HG03175 (cell line): ENCODE measurements around the gene ULK4.
A peak's percentile ranks its signal among the peaks of the same experiment; 100 is the strongest.
"Not testable (repeated sequence)": the region's sequence is repeated elsewhere in the genome, so short reads cannot be mapped to it uniquely, and the experiment has no call there.

ENCODE experiments used
- ATAC-seq: cut with Tn5 transposase; IDR thresholded peaks from one replicate; pipeline ENCODE4 v1.9.1; 2021; ENCODE audit warnings: mild to moderate bottlenecking, moderate library complexity; ENCODE audit not compliant: unreplicated experiment

The ULK4 gene

DNA sequence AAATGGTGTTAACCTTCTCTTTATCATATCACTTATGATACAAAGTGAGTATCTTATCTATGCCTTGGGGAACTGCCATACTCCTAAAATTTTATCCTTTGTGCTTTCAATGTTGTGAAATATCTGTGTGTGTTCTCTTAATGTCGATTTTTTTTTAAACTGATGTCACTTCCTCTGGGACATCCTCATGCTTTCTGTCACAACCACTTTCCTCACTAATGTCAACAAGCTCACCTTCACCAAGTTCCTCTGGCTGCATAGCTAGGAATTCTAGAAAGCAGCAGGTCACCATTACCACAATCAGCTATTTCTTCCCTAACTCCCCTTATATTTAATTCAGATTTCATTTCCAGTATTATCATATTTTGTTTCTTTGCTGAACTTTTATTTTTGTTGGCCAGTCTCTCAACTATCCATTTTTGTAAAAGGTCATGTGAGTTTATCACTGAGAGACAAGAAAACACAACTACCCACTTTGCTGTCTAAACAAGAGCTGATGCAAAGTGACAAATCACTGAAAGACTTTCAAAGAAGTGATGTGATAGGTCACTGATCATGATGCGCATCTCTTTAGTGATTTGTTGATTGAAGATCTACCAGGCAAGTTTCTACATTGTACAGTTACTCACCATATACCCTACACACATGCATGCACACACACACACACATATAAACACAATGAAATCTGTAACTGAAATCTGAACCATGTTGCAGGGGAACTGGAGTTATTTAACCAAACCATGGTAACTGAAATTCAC lies 369.0 kb downstream of the ULK4 start:
- no peak for ATAC-seq

DNA sequence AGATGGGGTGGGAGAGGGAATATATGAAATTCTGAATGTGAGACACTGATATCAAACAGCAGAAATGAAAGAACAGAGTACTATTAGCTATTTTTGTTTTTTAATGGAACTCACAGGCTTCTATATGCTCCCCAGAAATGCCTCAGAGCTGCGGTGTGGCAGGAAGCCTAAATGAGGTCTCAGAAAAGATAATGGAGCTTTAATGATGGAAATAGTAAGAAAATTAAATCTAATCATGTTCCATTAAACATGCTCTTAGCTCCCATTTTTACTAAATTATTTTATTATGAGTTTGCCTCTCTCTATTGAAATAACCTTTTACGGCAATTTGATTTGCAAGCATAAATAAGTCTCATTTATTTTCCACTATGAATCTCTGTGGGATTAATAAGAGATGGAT lies 378.9 kb downstream of the ULK4 start:
- ATAC-seq: no peak

DNA sequence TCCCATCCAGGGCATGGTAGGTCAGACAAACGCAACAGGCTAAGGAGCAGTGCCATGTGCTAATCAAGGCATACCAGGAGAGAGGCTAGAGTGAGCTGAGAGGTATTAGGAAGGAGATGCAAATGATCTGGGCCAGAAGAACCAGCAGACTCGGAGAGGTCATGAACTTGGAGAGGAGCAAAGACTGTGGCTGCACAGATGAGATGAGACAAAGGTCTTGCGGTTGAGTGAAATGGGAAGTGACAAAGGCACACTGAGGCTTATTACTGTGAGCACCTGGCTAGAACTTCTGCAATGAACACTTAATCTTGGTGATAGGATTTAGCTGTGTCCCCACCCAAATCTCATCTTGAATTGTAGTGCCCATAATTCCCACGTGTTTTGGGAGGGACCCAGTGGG lies 380.2 kb downstream of the ULK4 start:
- peak; percentile 88 for ATAC-seq

DNA sequence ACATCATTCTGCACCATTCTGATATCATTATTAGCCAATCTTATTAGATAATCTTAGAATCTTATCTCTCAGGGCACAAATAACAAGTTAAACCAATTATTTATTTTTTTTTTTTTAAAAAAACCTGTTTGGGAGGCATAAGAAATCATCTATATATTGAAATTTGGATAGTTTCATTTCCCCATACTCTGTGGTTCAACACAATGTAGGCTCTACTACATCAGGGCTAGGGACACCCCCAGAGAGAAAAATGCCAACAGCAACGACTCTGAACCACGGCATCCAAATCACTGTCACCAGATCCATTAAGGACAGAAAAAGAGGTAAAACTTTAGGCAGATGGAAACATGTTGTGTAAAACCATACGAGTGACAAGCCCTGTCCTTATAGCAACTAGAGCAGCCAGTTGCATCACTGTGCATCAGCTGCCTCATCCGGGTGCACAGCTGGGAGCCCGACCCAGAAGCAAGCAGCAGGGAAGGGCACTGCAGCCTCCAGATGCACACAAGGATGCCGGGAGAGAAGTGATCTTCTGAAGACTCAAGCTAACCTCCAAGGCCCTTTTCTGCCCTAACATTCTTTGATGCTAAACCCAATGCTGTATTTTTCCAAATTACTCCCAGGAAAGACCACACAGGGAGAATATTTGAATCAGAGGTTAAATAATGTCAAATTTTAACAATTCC lies 381.5 kb downstream of the ULK4 start:
- no peak for ATAC-seq

DNA sequence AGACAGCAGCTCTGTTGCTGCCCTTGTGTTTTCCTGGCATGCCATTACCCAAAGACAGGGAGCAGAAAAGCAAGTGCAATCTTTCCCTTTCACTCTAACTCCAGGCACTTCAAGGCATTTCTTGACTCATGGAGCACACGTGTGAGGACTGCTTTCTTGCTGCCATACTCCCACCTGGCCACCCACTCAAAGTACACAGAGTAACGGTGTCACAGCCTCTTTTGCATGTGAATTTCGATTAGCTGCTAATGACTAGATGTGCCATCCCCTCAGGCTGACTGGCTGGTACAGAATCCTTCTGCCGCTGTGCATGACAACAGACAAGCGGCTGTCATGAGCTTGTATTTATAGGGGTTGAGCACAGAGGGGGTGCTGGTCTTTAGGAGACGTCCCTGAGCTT lies 382.0 kb downstream of the ULK4 start:
- no peak for ATAC-seq

DNA sequence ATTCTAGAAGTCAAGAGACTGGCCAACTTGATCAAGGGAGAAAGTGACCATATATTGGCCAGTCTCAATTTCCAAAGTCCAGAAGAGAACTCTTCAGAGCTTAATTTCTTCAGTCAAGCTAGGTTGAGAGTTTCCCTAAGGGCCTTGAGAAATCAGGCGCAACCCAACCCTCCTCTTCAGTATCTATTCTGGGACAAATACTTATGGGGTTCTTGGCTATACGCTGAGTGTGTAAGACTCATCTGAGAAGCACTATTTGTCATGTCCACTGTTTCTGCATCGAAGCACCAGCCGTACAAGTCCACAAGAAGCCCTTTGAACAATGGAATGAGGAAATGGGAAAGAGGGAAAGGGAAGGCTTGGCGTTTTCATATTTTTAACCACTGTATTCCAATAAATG lies 383.1 kb downstream of the ULK4 start:
- ATAC-seq: no peak

DNA sequence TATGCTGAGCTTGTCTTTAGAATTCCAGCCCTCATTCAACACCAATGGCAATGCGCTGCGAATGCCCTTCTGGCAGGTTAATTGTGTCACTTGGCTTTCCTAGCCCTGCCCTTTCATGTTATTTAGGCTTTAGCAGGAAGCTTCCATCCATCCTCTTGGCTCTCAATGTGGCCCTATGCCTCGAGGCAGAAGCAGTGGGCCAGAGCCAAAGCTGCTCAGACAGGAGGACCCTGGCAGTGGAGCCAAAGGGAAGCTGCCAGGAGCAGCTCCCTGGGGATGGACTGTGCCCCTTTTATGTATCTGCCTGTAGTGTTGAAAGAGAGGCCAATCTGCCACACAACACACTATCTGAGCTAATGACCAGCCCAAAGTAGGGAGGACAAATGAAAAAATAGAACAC lies 386.2 kb downstream of the ULK4 start:
- ATAC-seq: no peak

DNA sequence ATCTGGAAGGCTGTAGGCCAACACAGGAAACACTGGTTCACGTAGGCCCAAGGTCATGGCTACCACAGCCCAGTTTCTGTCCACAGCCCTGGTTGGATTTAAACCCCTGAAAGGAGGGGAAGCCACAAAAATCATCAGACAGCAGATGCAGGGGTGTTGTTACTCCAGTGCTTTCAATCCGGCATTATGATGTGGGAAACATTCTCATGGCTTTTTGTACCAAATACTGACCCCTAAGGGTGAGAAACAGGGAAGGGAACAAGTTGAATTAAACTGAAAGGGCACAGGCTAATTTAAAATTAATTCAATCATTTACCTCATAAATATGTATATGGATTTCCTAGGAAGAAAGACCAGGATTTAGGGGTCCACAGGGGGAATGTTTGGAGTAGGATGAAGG lies 387.0 kb downstream of the ULK4 start:
- no peak for ATAC-seq

DNA sequence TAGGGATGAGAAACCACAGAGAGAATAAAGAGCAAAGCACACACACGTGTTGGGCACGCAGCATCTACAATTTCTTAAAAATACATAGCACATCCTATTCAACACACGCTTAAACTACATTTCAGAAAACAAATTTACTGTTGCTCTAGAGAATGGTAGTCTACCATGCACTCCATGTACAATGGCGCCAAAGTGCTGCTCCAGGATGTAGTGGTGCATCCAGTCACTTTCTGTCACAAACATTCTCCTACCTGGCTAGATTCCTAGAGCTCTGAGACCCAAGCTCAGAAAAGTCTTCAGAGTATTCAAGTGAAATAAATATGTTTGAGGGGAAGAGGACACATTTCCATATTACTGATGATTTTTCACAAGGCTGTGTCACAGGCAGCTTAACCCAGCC lies 388.3 kb downstream of the ULK4 start:
- no peak for ATAC-seq

DNA sequence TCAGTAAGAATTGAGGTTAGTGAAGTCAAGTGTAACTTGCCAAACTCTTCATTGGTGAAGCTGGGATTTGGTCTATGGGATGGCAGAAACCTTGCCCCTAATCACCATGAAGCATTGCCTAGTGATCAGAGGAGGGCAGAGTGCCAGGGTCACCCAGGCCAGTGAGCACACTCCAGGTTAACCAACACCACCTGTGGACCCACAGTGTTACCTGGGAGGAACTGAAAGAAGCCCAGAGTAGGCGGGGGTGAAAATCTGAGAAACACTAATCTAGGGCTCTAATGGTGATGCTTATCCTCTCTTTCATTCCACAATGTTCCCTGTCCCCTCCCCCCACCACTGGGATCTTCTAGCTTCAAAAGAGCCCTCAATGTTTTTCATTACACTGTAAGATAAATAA lies 389.8 kb downstream of the ULK4 start:
- no peak for ATAC-seq

DNA sequence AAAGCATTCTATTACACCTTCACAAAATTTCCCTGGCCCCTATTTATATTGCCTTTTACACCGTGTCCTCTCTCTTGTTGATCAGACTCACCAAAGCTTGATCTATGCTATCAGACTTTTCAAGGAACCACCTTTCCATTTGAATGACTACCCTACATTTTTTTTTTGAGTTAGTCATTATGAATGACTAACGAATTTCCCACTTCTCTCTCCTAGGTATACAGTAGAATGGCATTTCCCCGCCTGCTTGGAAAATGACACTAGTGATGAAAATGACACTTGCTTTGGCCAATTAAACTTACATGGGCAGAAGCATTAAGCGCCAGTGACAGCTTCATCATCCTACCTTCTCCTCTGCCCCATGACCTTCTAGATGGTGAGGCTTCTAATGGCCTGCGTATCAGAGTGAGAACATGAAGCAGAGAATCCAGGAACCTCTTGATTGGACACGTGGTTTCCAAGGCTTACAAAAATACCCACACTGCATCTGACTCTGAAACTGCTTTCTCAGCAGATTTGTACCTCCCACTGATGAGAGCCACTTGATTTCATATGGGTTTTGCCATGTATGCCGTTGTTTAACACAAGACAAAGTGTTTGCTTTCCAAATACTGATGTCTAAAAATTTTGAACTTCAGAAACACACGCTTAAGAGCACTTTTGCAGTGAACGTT lies 392.1 kb downstream of the ULK4 start:
- ATAC-seq: no peak

DNA sequence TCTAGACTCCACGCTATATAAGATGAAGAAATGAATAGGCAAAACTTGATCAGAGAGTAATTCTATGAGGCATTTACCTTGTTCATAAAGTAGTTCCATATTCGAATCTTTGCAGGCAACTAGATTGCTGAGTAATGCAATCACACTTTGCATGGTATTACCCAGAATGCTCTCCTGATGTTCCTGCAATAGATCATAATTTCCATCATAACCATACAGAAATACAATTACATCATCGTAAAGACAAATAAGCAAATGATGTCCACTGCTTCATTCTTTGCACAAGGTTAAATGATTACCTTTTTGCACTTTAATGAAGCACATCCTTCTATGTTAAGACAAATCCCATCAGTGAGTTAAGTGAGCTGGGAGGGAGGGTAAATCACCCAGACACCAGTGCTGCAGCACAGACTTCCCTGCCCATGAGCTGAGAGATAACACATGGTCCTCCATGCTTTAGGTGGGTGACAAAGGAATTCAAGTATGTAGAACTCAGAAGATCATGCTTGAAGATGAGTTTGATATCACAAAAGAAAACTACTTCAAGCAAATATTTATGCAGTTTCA lies 395.9 kb downstream of the ULK4 start:
- ATAC-seq: no peak

DNA sequence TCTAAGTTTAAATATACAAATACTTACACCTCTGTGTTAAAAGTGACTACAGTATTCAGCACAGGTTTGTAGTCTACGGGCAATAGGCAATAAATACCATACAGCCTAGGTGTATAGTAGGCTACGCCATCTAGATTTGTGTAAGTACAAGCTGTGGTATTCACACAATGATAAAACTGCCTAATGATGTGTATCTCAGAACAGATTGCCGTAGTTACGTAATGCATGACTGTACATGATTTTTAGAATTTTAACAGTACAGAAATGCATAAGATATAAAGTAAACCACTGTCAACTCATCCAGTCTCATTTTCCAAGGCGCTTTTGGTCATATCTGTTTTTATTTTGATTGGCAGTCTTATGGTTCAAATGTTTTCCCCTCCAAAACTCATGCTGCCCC lies 396.9 kb downstream of the ULK4 start:
- no peak for ATAC-seq

DNA sequence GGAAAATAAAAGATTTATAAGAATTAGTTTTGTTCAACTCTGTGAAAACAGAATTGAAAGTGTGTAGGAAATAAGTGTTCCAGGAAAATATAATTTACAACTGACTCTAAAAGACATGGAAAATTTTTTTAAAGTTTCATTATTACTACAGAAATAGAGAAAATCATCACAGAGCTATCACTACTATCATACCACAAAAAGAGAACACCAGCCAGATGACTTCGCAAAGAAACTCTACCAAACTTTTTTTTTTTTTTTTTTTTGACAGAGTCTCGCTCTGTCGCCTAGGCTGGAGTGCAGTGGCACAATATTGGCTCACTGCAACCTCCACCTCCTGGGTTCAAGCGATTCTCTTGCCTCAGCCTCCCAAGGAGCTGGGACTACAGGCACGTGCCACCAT lies 405.7 kb downstream of the ULK4 start:
- not testable (repeated sequence) for ATAC-seq

DNA sequence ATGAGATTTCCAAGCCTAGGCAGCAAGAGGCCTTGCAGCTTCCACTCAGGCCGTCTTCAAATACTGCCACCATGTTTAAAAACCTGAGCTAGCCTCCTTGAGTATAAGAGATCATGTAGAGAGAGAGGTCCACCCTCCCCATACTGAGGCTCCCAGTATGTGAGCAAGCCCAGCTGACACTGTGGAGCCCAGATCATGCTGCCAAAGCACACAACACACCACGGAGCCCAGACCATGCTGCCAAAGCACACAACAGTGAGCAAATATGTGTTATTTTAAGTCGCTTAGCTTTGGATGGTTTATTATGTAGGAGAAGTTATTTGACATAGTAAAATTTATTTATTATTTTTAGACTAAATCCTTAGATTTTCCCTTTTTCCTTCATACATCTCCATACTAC lies 428.9 kb downstream of the ULK4 start:
- ATAC-seq: no peak

DNA sequence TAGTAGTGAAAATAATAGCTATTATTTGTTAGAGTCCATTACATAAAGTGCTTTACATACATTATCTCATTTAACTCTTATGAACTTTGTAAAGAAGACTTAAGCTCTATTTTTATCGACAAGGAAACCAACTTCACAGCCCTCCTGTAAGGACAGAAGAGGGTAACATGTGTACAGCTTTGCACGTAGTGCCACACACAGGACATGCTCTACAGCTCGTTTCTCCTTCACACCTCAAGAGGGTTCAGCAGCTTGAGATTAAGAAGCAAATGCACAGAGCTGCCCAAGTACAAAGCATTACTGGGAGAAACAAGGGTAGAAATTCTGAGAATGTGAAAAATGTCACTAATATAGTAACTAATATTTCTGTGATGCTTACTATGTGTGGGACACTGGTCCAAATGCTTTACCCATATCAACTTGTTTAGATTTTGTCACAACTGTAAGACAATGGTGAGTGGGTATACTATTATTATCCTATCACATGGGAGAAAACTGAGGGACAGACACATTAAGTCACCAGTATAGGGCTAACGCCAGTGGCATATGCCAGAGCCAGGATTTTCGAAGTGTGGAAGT lies 434.8 kb downstream of the ULK4 start:
- no peak for ATAC-seq

DNA sequence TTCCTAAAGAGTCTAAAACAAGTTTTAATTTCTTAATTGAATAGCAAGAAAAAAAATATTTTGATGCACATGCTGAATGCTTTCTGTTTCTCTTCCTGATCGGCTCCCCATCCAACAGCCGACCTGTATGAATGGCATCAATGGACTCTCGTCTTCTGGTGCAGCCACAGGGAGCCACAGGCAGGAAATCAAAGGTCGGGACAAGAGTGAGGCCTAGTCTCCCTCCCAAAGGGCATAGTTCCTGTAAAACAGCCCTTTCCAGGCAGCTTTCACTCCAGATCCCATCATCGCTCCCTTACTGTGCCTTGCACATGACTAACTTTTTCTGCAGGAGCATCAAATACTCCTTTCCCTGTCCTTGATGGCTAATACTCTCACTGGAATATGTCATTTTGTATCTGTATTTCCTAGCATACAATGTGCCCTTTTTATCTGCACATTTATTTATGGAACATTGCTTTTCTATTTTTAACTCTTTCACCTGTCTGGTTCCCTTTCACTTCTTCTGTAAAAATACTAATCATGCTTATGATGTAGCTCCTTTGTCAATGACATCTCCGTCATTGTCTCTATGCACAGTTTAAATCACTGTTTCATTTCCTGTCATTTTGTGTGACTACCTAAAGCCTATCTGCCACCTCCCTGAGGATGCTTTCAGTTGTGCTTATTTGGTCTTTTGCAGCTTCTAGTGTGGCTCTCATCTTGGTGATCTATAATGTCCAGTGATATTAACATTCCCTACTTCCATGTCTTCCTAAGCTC lies 436.4 kb downstream of the ULK4 start:
- no peak for ATAC-seq

DNA sequence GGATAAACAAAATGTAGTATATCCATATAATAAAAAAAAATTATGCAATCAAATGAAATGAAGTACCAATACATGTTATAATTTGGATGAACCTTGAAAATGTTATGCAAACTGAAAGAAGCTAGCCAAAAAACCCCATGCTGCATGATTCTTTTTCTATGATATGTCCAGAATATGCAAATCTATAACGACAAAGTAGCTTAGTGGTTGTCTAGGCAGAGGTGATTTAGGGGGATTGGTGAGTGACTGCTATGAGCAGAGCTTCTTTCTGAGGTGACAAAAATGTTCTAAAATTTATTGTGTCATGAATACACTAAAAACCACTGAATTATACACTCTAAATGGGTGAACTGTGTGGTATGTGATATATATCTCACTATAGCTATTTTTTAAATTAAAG lies 438.0 kb downstream of the ULK4 start:
- no peak for ATAC-seq

DNA sequence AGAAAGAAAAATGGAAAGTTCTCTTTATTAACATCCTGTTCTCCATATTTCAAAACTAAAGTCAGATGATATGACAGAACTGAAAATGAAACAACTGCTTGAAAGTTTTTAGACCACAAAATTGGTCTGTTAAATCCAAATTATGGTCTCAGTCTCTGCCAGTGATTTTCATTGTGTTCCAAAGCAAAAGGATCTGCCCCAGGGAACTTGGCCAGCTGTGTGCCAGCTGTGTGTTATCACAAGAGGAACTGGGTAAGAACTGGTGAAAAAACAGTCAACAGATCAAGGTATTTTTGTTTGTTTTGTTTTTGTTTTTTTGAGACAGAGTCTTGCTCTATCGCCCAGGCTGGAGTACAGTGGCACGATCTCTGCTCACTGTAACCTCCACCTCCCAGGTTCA lies 439.3 kb downstream of the ULK4 start:
- ATAC-seq: peak; percentile 77

DNA sequence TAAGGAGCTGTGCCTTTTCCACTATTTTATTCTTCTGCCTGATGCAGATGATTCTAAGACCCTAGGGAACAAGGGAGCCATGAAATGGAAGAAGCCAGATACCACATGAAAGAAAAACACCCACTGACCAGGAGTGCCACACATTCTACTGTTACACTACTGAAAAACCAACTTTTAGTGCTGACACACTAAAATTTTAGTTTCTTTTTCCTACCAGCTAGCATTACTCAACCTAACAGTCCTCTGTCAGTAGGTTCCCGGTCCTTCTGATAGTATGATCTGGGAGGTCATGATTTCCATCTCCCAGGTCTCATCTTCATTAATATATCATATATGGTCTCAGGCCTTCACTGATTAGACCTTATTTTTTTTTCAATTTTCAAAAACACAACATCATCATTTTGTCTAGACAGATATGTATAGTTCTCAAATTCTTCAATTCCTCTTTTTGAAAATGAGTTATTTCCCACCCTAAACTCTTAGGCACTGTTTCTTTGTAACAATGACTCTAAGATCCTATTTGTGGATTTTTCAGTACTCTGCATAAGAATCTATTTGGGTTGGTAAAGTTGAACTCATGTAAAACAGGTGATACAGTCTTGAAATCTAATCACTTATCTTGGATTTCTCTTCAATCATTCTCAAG lies 440.8 kb downstream of the ULK4 start:
- ATAC-seq: no peak
